PC-3 (cell line): ENCODE measurements around the gene ARFIP1. TPM values are rescaled to one million over a fixed set of nuclear protein-coding genes. Genes with fewer than 3 reads are reported as not detected.

Experiments used
- ATAC-seq: fragments of 200-7000 bp; cut with Tn5 transposase; 2 replicates; pipeline ENCODE4 v1.9.1; 2020; ENCODE audit warnings: mild to moderate bottlenecking, moderate library complexity
- BruUV-seq: library from RNA; stranded (reverse); fragments of 400-500 nt; replicated peaks from 2 replicates; lab custom pipeline; 2021; lab: Mats Ljungman, UMichigan
- CTCF ChIA-PET: fragments of 300-600 bp; sonication (Branson Sonifier 250); formaldehyde crosslinking; loops from one replicate; lab custom pipeline; 2022; ENCODE audit warnings: antibody characterized with exemption; lab: Charles Lee
- POLR2A ChIA-PET: fragments of 300-600 bp; sonication (Branson Sonifier 250); formaldehyde crosslinking; loops from one replicate; lab custom pipeline; 2022; ENCODE audit warnings: antibody characterized with exemption; ENCODE audit not compliant: unreplicated experiment; lab: Charles Lee
- DNase-seq: peaks from one replicate; pipeline ENCODE4 v3.0.0-alpha.2; 2015
- H2AFZ ChIP-seq: fragments of 300-600 bp; sonication (generic); 2 replicates; pipeline ENCODE4 v1.6.0; 2016; ENCODE audit warnings: antibody characterized with exemption, low read length
- H3F3A ChIP-seq: fragments of 300-600 bp; sonication (generic); one replicate; pipeline ENCODE4 v1.6.0; 2017; ENCODE audit warnings: antibody characterized with exemption, low read length, control low read depth, mild to moderate bottlenecking; ENCODE audit not compliant: unreplicated experiment
- H3K27ac ChIP-seq: fragments of 300-600 bp; sonication (generic); 2 replicates; pipeline ENCODE4 v1.5.1; 2016; ENCODE audit warnings: mild to moderate bottlenecking, low read length
- H3K27me3 ChIP-seq: fragments of 300-600 bp; sonication (generic); 2 replicates; pipeline ENCODE4 v1.6.1; 2016; ENCODE audit warnings: low read length, mixed read lengths
- H3K36me3 ChIP-seq: fragments of 300-600 bp; sonication (generic); 2 replicates; pipeline ENCODE4 v1.6.1; 2016; ENCODE audit warnings: low read depth, mixed run types, low read length, mixed read lengths
- H3K4me1 ChIP-seq: fragments of 300-600 bp; sonication (generic); 2 replicates; pipeline ENCODE4 v1.5.1; 2016; ENCODE audit warnings: low read length; ENCODE audit not compliant: insufficient read depth
- H3K4me2 ChIP-seq: fragments of 300-600 bp; sonication (generic); 2 replicates; pipeline ENCODE4 v1.6.0; 2016; ENCODE audit warnings: low read length
- H3K4me3 ChIP-seq: fragments of 300-600 bp; sonication (generic); 2 replicates; pipeline ENCODE4 v1.5.1; 2016; ENCODE audit warnings: mild to moderate bottlenecking, low read length, mixed read lengths
- H3K79me2 ChIP-seq: fragments of 300-600 bp; sonication (generic); 2 replicates; pipeline ENCODE4 v1.6.1; 2017; ENCODE audit warnings: low read length, mixed read lengths
- H3K9ac ChIP-seq: fragments of 300-600 bp; sonication (generic); 2 replicates; pipeline ENCODE4 v1.6.0; 2016; ENCODE audit warnings: mild to moderate bottlenecking, low read length
- H3K9me2 ChIP-seq: fragments of 300-600 bp; sonication (generic); replicated peaks from 2 replicates; pipeline ENCODE4 v1.6.1; 2016; ENCODE audit warnings: mixed run types, low read length, mixed read lengths
- H3K9me3 ChIP-seq: fragments of 300-600 bp; sonication (generic); 2 replicates; pipeline ENCODE4 v1.6.1; 2016; ENCODE audit warnings: low read length, mixed read lengths
- H4K20me1 ChIP-seq: fragments of 300-600 bp; sonication (generic); 2 replicates; pipeline ENCODE4 v1.6.1; 2016; ENCODE audit warnings: low read length, mixed read lengths
- EZH2 ChIP-seq: fragments of 300-600 bp; sonication (generic); IDR thresholded peaks from one replicate; pipeline ENCODE4 v1.6.1; 2017; ENCODE audit warnings: antibody characterized with exemption, mild to moderate bottlenecking, low read length; ENCODE audit not compliant: unreplicated experiment
- EZH2phosphoT487 ChIP-seq: fragments of 300-600 bp; sonication (generic); IDR thresholded peaks from 2 replicates; pipeline ENCODE4 v1.6.1; 2018; ENCODE audit warnings: mild to moderate bottlenecking, antibody characterized with exemption, low read length, borderline replicate concordance
- intact Hi-C: fragments of 100-400 bp; cut with micrococcal nuclease; formaldehyde crosslinking; loops from 2 replicates; pipeline ENCODE4 v1.9.0; 2023
- total RNA-seq: library from RNA; depleted of rRNA; stranded (reverse); fragments of >200 nt; gene quantifications from 2 replicates; pipeline ENCODE4 v1.2.3, GENCODE V29; 2014
- TF ChIP-seq, protein P1 (sequence below): fragments of 300-600 bp; sonication (generic); conservative IDR thresholded peaks from 2 replicates; pipeline ENCODE4 v1.5.1; 2017; ENCODE audit warnings: antibody characterized with exemption, low read depth, mild to moderate bottlenecking, low read length

Gene ARFIP1
- total RNA-seq, 1 experiment from 2014 or later: 23.5 TPM

- ATAC-seq: no peak
- H3K79me2 ChIP-seq: peaks cover 95% of the 10 kb centered on the region
- H3K27ac ChIP-seq: no peak overlapping the region
- H3K9me2 ChIP-seq: no peaks in the 10 kb centered on the region
- H4K20me1 ChIP-seq: peaks cover 20% of the 10 kb centered on the region; the same call in 1 of the 2 replicates
- no peak overlapping the region for H3K9ac ChIP-seq
- TF ChIP-seq EZH2phosphoT487: no peak
- no peak for TF ChIP-seq EZH2
- TF ChIP-seq, protein P1, sequence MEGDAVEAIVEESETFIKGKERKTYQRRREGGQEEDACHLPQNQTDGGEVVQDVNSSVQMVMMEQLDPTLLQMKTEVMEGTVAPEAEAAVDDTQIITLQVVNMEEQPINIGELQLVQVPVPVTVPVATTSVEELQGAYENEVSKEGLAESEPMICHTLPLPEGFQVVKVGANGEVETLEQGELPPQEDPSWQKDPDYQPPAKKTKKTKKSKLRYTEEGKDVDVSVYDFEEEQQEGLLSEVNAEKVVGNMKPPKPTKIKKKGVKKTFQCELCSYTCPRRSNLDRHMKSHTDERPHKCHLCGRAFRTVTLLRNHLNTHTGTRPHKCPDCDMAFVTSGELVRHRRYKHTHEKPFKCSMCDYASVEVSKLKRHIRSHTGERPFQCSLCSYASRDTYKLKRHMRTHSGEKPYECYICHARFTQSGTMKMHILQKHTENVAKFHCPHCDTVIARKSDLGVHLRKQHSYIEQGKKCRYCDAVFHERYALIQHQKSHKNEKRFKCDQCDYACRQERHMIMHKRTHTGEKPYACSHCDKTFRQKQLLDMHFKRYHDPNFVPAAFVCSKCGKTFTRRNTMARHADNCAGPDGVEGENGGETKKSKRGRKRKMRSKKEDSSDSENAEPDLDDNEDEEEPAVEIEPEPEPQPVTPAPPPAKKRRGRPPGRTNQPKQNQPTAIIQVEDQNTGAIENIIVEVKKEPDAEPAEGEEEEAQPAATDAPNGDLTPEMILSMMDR: no peak
- no peak overlapping the region for H3K4me3 ChIP-seq
- no peak for DNase-seq
- no TSS peak for BruUV-seq
- peaks cover 14% of the 10 kb centered on the region; the same call in 1 of the 2 replicates for H3K4me1 ChIP-seq
- intact Hi-C loops: no loop called here
- ChIA-PET CTCF (no interaction called here), POLR2A (no interaction called here)
- no peaks in the 10 kb centered on the region; the same call in 1 of the 2 replicates for H3K36me3 ChIP-seq
- no peaks in the 10 kb centered on the region for H3K9me3 ChIP-seq
- no peaks in the 10 kb centered on the region for H3F3A ChIP-seq
- H2AFZ ChIP-seq: no peak overlapping the region
- H3K27me3 ChIP-seq: no peaks in the 10 kb centered on the region
- H3K4me2 ChIP-seq: no peak overlapping the region
Measured at GRCh38 chr4:152785639-152786615, 6.2 kb downstream of the ARFIP1 start.

GRCh38 chr4:152786627-152787026 is 6.9 kb downstream of the ARFIP1 start:
- Histone ChIP-seq H3K9me3 (no peaks in the 10 kb centered on the region), H3K4me1 (peaks cover 11% of the 10 kb centered on the region; the same call in 1 of the 2 replicates), H3K4me3 (no peak overlapping the region), H3K4me2 (no peak overlapping the region), H3K79me2 (peaks cover 94% of the 10 kb centered on the region), H3F3A (no peaks in the 10 kb centered on the region), H3K9ac (no peak overlapping the region), H4K20me1 (peaks cover 17% of the 10 kb centered on the region; the same call in 1 of the 2 replicates), H3K36me3 (no peaks in the 10 kb centered on the region; the same call in 1 of the 2 replicates), H3K27ac (no peak overlapping the region), H2AFZ (no peak overlapping the region), H3K9me2 (no peaks in the 10 kb centered on the region), H3K27me3 (no peaks in the 10 kb centered on the region)
- BruUV-seq: no TSS peak
- TF ChIP-seq, protein P1: no peak
- TF ChIP-seq EZH2phosphoT487 (no peak), EZH2 (no peak)
- CTCF ChIA-PET: no interaction called here
- intact Hi-C loops: no loop called here
- ATAC-seq (no peak), DNase-seq (no peak)
- POLR2A ChIA-PET: no interaction called here

- TF ChIP-seq EZH2 (no peak), EZH2phosphoT487 (no peak)
- TF ChIP-seq, protein P1: no peak
- Histone ChIP-seq H3K27ac (no peak overlapping the region), H3K9ac (no peak overlapping the region), H2AFZ (no peak overlapping the region), H3K79me2 (peaks cover 77% of the 10 kb centered on the region), H3K27me3 (no peaks in the 10 kb centered on the region), H3K9me2 (no peaks in the 10 kb centered on the region), H3F3A (no peaks in the 10 kb centered on the region), H3K4me3 (no peak overlapping the region), H3K9me3 (no peaks in the 10 kb centered on the region), H3K4me2 (no peak overlapping the region), H3K36me3 (no peaks in the 10 kb centered on the region), H3K4me1 (no peaks in the 10 kb centered on the region), H4K20me1 (peaks cover 3% of the 10 kb centered on the region; the same call in 1 of the 2 replicates)
- ATAC-seq (no peak), DNase-seq (no peak)
- BruUV-seq: no TSS peak
- ChIA-PET POLR2A (no interaction called here), CTCF (no interaction called here)
- intact Hi-C loops: no loop called here
Measured at GRCh38 chr4:152795891-152796290, 16.1 kb downstream of the ARFIP1 start.
